HepG2 (cell line): ENCODE results near the gene HADH. TPM values are rescaled to one million over a fixed set of nuclear protein-coding genes. Genes with fewer than 3 reads are reported as not detected.

ENCODE experiments used
- ATAC-seq: fragments of 200-7000 bp; cut with Tn5 transposase; 3 replicates; pipeline ENCODE4 v1.9.1; 2020; ENCODE audit warnings: mild to moderate bottlenecking, moderate library complexity
- BruUV-seq: library from RNA; stranded (reverse); fragments of 400-500 nt; replicated peaks from 2 replicates; lab custom pipeline; 2021; lab: Mats Ljungman, UMichigan
- CTCF ChIA-PET: fragments of 300-600 bp; formaldehyde crosslinking; extraction: SDS; loops from one replicate; lab custom pipeline; 2021; ENCODE audit warnings: low total read pairs, inconsistent platforms, low intra/inter-chr PET ratio; lab: Yijun Ruan, JAX
- POLR2A ChIA-PET: fragments of 350-600 bp; sonication (Branson Sonifier 250); formaldehyde crosslinking; loops from one replicate; lab custom pipeline; 2020; ENCODE audit warnings: antibody characterized with exemption, inconsistent platforms; lab: Yijun Ruan, JAX
- DNase-seq: peaks from one replicate; pipeline ENCODE4 v3.0.0-alpha.2; 2015; ENCODE audit warnings: low spot score
- FAIRE-seq: peaks from 3 replicates; lab custom pipeline; 2011; peaks lifted over from hg19 to GRCh38; lab: Jason Lieb, UNC
- H2AFZ ChIP-seq: one replicate; pipeline ENCODE4 v1.6.1; 2011; ENCODE audit warnings: low read length, inconsistent platforms
- H3K27ac ChIP-seq: fragments of 300-600 bp; 3 replicates; pipeline ENCODE4 v1.8.0; 2011; ENCODE audit warnings: mixed run types, mild to moderate bottlenecking, mixed read lengths, low read length, inconsistent platforms; ENCODE audit not compliant: insufficient read depth; ENCODE audit errors: extremely low read length
- H3K27me3 ChIP-seq, 2 experiments: fragments of 200-600 bp in 1 of 2; 2 replicates in 1 of 2; 3 replicates in 1 of 2; pipeline versions ENCODE4 v1.6.0 to v1.8.0; 2011; ENCODE audit warnings: low read length in 2 of 2, mild to moderate bottlenecking in 2 of 2, moderate library complexity in 2 of 2, inconsistent platforms in 1 of 2; ENCODE audit not compliant: insufficient read depth in 2 of 2, control insufficient read depth in 1 of 2
- H3K36me3 ChIP-seq, 2 experiments: fragments of 200-600 bp in 1 of 2; replicated peaks in 1 of 2; 2 replicates in 1 of 2; 3 replicates in 1 of 2; pipeline versions ENCODE4 v1.5.1 to v1.8.0; 2011; ENCODE audit warnings: low read length in 2 of 2, inconsistent platforms in 1 of 2; ENCODE audit not compliant: insufficient read depth in 2 of 2, control insufficient read depth in 1 of 2
- H3K4me1 ChIP-seq: 2 replicates; pipeline ENCODE4 v1.5.1; 2012; ENCODE audit warnings: low read length, inconsistent platforms; ENCODE audit not compliant: insufficient read depth
- H3K4me2 ChIP-seq: 2 replicates; pipeline ENCODE4 v1.6.0; 2011; ENCODE audit warnings: low read depth, low read length, inconsistent platforms
- H3K4me3 ChIP-seq, 3 experiments: fragments of 200-600 bp in 1 of 3; sonication (generic), shearing (Covaris generic) in 1 of 3; replicated peaks in 1 of 3; 2 replicates each; pipeline ENCODE4 v1.5.1; 2011 to 2016; ENCODE audit warnings: low read length in 3 of 3, inconsistent platforms in 2 of 3, low read depth in 2 of 3, mild to moderate bottlenecking in 2 of 3, control low read depth in 1 of 3, mixed read lengths in 1 of 3; ENCODE audit not compliant: insufficient read depth in 1 of 3
- H3K79me2 ChIP-seq: one replicate; pipeline ENCODE4 v1.6.1; 2011; ENCODE audit warnings: low read length, inconsistent platforms; ENCODE audit not compliant: insufficient read depth
- H3K9ac ChIP-seq: 2 replicates; pipeline ENCODE4 v1.6.0; 2011; ENCODE audit warnings: mild to moderate bottlenecking, low read depth, low read length, inconsistent platforms; ENCODE audit not compliant: insufficient read depth
- H3K9me3 ChIP-seq: 2 replicates; pipeline ENCODE4 v1.5.1; 2012; ENCODE audit warnings: mild to moderate bottlenecking, low read length
- H4K20me1 ChIP-seq: 2 replicates; pipeline ENCODE4 v1.6.0; 2011; ENCODE audit warnings: inconsistent platforms, mild to moderate bottlenecking, low read length, moderate library complexity; ENCODE audit not compliant: insufficient read depth
- CENPBD1 ChIP-seq: sonication (generic); formaldehyde crosslinking; IDR thresholded peaks from 2 replicates; pipeline ENCODE4 v1.8.0; 2022; ENCODE audit warnings: missing genetic modification reagents, low read depth, mild to moderate bottlenecking, borderline replicate concordance
- DNMT1 ChIP-seq: sonication (generic); formaldehyde crosslinking; IDR thresholded peaks from 2 replicates; pipeline ENCODE4 v1.5.1; 2020; ENCODE audit warnings: mild to moderate bottlenecking, missing genetic modification reagents
- ISX ChIP-seq: sonication (generic); formaldehyde crosslinking; conservative IDR thresholded peaks from 2 replicates; pipeline ENCODE4 v1.5.0; 2020; ENCODE audit warnings: missing genetic modification reagents
- LCORL ChIP-seq, 2 experiments: fragments of 450-650 bp in 1 of 2; sonication (generic) in 1 of 2; formaldehyde crosslinking in 1 of 2; IDR thresholded peaks; 2 replicates each; pipeline versions ENCODE4 v1.5.0 to v1.6.1; 2017 to 2020; ENCODE audit warnings: antibody characterized with exemption in 1 of 2, missing genetic modification reagents in 1 of 2
- MTF1 ChIP-seq: sonication (generic); formaldehyde crosslinking; IDR thresholded peaks from 2 replicates; pipeline ENCODE4 v1.5.0; 2020; ENCODE audit warnings: missing genetic modification reagents
- NFATC3 ChIP-seq: sonication (generic); formaldehyde crosslinking; IDR thresholded peaks from 2 replicates; pipeline ENCODE4 v1.5.1; 2020; ENCODE audit warnings: mild to moderate bottlenecking, missing genetic modification reagents
- NR2F6 ChIP-seq, 2 experiments: IDR thresholded peaks; 2 replicates each; pipeline ENCODE4 v1.6.1; 2016; ENCODE audit warnings: antibody characterized with exemption in 1 of 2, mild to moderate bottlenecking in 1 of 2
- PRPF4 ChIP-seq: fragments of 200-400 bp; formaldehyde crosslinking; IDR thresholded peaks from 2 replicates; pipeline ENCODE4 v1.6.1; 2016; ENCODE audit warnings: low read length, low read depth; ENCODE audit not compliant: poor library complexity, severe bottlenecking
- SKIL ChIP-seq: sonication (generic); formaldehyde crosslinking; IDR thresholded peaks from 2 replicates; pipeline ENCODE4 v1.8.0; 2022; ENCODE audit warnings: missing genetic modification reagents, mild to moderate bottlenecking, moderate library complexity, borderline replicate concordance
- TCF12 ChIP-seq, 2 experiments: fragments of 450-650 bp in 1 of 2; sonication (generic) in 1 of 2; formaldehyde crosslinking in 1 of 2; IDR thresholded peaks; 2 replicates each; pipeline versions ENCODE4 v1.6.1 to v1.8.0; 2017 to 2022; ENCODE audit warnings: antibody characterized with exemption in 1 of 2, mild to moderate bottlenecking in 1 of 2, missing genetic modification reagents in 1 of 2, moderate library complexity in 1 of 2
- ZBTB26 ChIP-seq: IDR thresholded peaks from 2 replicates; pipeline ENCODE4 v1.6.1; 2016; ENCODE audit warnings: missing compliant biosample characterization, missing genetic modification reagents, borderline replicate concordance
- ZNF557 ChIP-seq: sonication (generic); formaldehyde crosslinking; IDR thresholded peaks from 2 replicates; pipeline ENCODE4 v1.4.0; 2020; ENCODE audit warnings: missing genetic modification reagents
- ZNF788 ChIP-seq: sonication (generic); formaldehyde crosslinking; IDR thresholded peaks from 2 replicates; pipeline ENCODE4 v1.5.0; 2020; ENCODE audit warnings: mild to moderate bottlenecking, missing genetic modification reagents, borderline replicate concordance
- WGBS: methylation state at CpG from one replicate; pipeline ENCODE4 v1.1.6; 2017; ENCODE audit warnings: low lambda C conversion rate; 5-methylcytosine and 5-hydroxymethylcytosine counted together
- in situ Hi-C: cut with HindIII; loops from 2 replicates; pipeline ENCODE4 v1.10.0; 2017; ENCODE audit warnings: low pct_unique_long_range_greater_than_20kb; ENCODE audit not compliant: extremely low pct_ligation_motif_present
- intact Hi-C: fragments of 100-400 bp; cut with micrococcal nuclease; formaldehyde crosslinking; loops from one replicate; pipeline ENCODE4 v1.10.0; 2022; ENCODE audit not compliant: unreplicated experiment
- polyA plus RNA-seq, 8 experiments: library from polyadenylated mRNA; depleted of rRNA in 3 of 8; stranded (reverse) in 7 of 8; unstranded in 1 of 8; fragments of >200 nt; fragmentation: Illumina TruSeq in 4 of 8; extraction: Trizol in 4 of 8; gene quantifications; 2 replicates each; pipeline versions ENCODE4 v1.2.1 to v1.2.3, GENCODE V29; 2011 to 2016; ENCODE audit warnings: low read depth in 4 of 8, missing spikeins in 1 of 8, mixed read lengths in 1 of 8; ENCODE audit not compliant: insufficient read depth in 1 of 8
- total RNA-seq, 5 experiments: library from RNA; depleted of rRNA; stranded (reverse); fragments of >200 nt; fragmentation: Illumina TruSeq; extraction: Trizol; gene quantifications; 2 replicates each; pipeline ENCODE4 v1.2.3, GENCODE V29; 2016; ENCODE audit warnings: low read depth in 1 of 5

Gene HADH
- total and polyA plus RNA-seq, 2 of the 13 experiments (the other 11 are each of a cell fraction or from before 2014, with no cell fraction given), result 29.6 to 33.9 TPM

- POLR2A ChIA-PET, result no interaction called here
- H3K4me3 ChIP-seq, result no peak overlapping the region
- peaks cover 4 to 33% of the 10 kb centered on the region in 2 experiments; a peak in 4 of 5 replicates for H3K36me3 ChIP-seq
- H3K27ac ChIP-seq, result no peak overlapping the region
- no peak overlapping the region for H3K4me2 ChIP-seq
- TF ChIP-seq ISX (CRISPR knock-in tag) (no peak), SKIL (CRISPR knock-in tag) (no peak), ZNF557 (CRISPR knock-in tag) (no peak)
- DNase-seq (no peak), FAIRE-seq (no peak), ATAC-seq (no peak)
- 97% methylated on average over 3 of the region's 4 CpGs for WGBS
- no peaks in the 10 kb centered on the region for H3K9me3 ChIP-seq
- in situ Hi-C loops, result loop anchor here (25.0 kb wide), 1 partner anchor 456 kb away; no protein-coding TSS in a partner anchor
- H3K27me3 ChIP-seq, result no peaks in the 10 kb centered on the region
- H3K9ac ChIP-seq, result no peak overlapping the region
- H4K20me1 ChIP-seq, result no peaks in the 10 kb centered on the region
- H3K79me2 ChIP-seq, result no peaks in the 10 kb centered on the region
- intact Hi-C loops, result loop anchor here (5.0 kb wide), 1 partner anchor 481 kb away; no protein-coding TSS in a partner anchor
- CTCF ChIA-PET, result interaction anchor here (1.9 kb wide), 1 partner anchor 541 kb away, joined by 15 read pairs; no protein-coding TSS in a partner anchor
- no peaks in the 10 kb centered on the region for H3K4me1 ChIP-seq
- H2AFZ ChIP-seq, result no peak overlapping the region
- BruUV-seq, result no TSS peak
Measured at GRCh38 chr4:108031427-108032083, 41.9 kb downstream of the HADH start.

- H3K27me3 ChIP-seq, result no peaks in the 10 kb centered on the region
- no peak for TF ChIP-seq CENPBD1 (CRISPR knock-in tag)
- TF ChIP-seq NR2F6 (IDR thresholded peaks at IDR 0.05), result no peak
- no peak for TF ChIP-seq NR2F6 (CRISPR knock-in tag; IDR thresholded peaks at IDR 0.05)
- no peak for TF ChIP-seq NFATC3 (CRISPR knock-in tag)
- no peak for TF ChIP-seq ZBTB26
- no peak for TF ChIP-seq ZNF788 (CRISPR knock-in tag)
- TF ChIP-seq DNMT1, result no peak
- no peak for TF ChIP-seq TCF12 (IDR thresholded peaks at IDR 0.05)
- no peak for TF ChIP-seq TCF12 (CRISPR knock-in tag; IDR thresholded peaks at IDR 0.05)
- TF ChIP-seq PRPF4, result no peak
- TF ChIP-seq LCORL (IDR thresholded peaks at IDR 0.05), result no peak
- no peak for TF ChIP-seq LCORL (CRISPR knock-in tag; IDR thresholded peaks at IDR 0.05)
- no peak for TF ChIP-seq MTF1 (CRISPR knock-in tag)
Measured at GRCh38 chr4:108033348-108033747, 43.7 kb downstream of the HADH start.

More at GRCh38 chr4:108033348-108033747, 43.7 kb downstream of the HADH start:
- H2AFZ ChIP-seq, result no peak overlapping the region
- H3K27ac ChIP-seq, result no peak overlapping the region
- intact Hi-C loops (loop anchor here (5.0 kb wide), 1 partner anchor 479 kb away; no protein-coding TSS in a partner anchor), in situ Hi-C loops (loop anchor here (25.0 kb wide), 1 partner anchor 454 kb away; no protein-coding TSS in a partner anchor)
- FAIRE-seq (no peak), ATAC-seq (no peak), DNase-seq (no peak)
- H3K4me3 ChIP-seq, result no peak overlapping the region
- ChIA-PET POLR2A (no interaction called here), CTCF (no interaction called here)
- H4K20me1 ChIP-seq, result no peaks in the 10 kb centered on the region
- H3K36me3 ChIP-seq, result peaks cover 4 to 22% of the 10 kb centered on the region in 2 experiments; a peak in 2 of 5 replicates
- no peaks in the 10 kb centered on the region for H3K79me2 ChIP-seq
- no peaks in the 10 kb centered on the region for H3K9me3 ChIP-seq
- H3K9ac ChIP-seq, result no peak overlapping the region
- no TSS peak for BruUV-seq
- no peaks in the 10 kb centered on the region for H3K4me1 ChIP-seq
- H3K4me2 ChIP-seq, result no peak overlapping the region
